ENCODE measurements around the gene STAG1.
"Not testable (repeated sequence)": the region's sequence is repeated elsewhere in the genome, so short reads cannot be mapped to it uniquely, and the experiment has no call there.

Gene STAG1

GRCh38 chr3:136639069-136639468 lies 113.1 kb downstream of the STAG1 start:
- no peak for DNase-seq

GRCh38 chr3:136637176-136637575 lies 115.0 kb downstream of the STAG1 start:
- DNase-seq: no peak

DNA sequence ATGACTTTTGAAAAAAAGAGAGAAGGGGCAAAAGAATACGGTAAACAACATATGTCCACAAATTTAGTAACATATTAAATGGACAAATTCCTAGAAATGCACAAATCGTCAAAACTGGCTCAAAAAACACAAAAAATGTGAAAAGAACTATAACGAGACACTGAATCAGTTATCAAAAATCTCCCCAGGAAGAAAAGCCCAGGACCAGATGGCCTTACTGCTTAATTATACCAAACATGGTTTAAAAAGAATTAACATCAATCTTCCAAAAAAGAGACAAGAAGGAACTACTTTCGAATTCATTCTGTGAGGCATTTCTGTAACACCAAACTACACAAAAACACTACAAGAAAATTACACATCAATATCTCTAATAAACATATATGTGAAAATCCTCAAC lies 117.4 kb downstream of the STAG1 start:
- DNase-seq: no peak

- no peak for DNase-seq
These were observed 119.5 kb downstream of the STAG1 start for GRCh38 chr3:136632625-136633081.

DNA sequence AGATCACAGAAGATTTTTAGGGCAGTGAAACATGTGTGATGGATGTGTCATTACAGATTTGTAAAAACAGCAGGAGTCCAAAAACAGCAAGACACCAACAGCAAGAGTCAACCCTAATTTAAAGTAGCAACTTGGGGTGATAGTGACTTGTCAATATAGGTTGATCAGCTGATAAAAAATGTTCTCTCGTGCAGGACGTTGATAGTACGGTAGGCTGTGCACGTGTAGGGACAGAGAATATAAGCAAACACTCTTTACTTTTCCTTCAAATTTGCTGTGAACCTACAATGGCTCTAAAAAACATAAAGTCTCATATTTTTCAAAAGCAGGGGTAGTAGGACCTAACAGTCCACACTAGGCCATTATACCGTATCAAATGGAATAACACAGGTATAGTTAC lies 120.8 kb downstream of the STAG1 start:
- no peak for DNase-seq

- DNase-seq: no peak
These were observed 121.3 kb downstream of the STAG1 start for GRCh38 chr3:136630915-136631314.

GRCh38 chr3:136626493-136626892 lies 125.7 kb downstream of the STAG1 start:
- DNase-seq: no peak

DNA sequence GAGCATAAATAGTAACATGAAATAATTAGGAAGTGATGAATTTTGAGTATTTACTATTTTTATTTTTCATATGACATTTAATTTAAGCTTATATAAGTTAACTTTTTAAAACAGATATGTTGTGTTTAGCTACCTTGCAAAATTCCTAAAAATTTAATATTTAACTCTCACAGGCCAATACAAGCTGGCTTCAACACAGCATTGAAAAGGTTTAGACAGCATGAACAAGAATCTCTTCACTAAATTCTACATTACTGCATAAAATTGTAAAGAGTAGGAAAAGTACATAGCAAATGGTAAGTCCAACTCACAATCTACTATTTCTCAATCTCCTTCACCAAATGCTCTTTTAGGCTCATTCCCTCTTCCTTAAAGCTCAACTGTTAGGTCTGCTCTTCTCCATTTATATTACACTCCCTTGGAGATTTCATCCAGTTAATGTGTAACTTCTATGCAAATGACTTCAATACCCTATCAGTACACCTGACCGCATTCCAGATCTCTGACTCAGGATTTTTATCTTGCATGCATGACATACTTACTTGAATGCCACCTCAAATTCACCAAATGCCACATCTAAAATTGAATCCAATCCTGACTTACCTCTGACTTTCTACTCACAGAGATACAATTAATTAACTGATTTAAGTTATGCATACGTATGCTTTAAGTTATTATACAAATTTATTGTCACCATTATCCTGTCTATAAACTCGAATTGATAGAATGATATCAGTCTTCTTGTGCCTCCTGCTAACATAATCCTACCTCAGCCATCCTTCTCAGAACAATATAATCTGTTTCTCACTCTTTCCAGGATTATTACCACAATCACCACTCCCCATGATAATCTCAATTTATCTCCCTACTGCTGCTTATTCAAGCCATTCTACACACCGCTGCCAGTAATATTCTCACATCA lies 127.0 kb downstream of the STAG1 start:
- DNase-seq: no peak

- DNase-seq: no peak
These were observed 127.8 kb downstream of the STAG1 start for GRCh38 chr3:136624371-136624770.

DNA sequence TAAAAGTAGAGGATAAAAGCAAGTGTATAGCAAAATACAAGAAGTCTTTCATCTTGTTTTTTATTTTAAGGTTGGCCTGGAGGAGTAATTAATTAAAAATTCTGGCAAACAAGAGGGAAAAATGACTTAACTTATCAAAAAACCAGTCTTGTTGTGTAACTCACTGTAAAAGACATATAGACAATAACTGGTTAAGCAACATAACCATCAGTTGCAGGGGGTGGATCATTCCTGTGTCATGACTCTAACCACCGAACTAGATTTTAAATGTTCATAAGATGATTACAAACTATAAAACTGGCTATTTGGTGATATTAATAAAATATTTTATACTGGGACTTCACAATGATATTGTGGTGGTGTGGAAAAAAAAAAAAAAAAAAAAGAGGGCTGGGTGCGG lies 130.6 kb downstream of the STAG1 start:
- DNase-seq: no peak

GRCh38 chr3:136620436-136620835 lies 131.7 kb downstream of the STAG1 start:
- DNase-seq: no peak

- not testable (repeated sequence) for DNase-seq
These were observed 134.1 kb downstream of the STAG1 start for GRCh38 chr3:136617969-136618525.

GRCh38 chr3:136617198-136617597 lies 135.0 kb downstream of the STAG1 start:
- DNase-seq: no peak

- no peak for DNase-seq
These were observed 139.7 kb downstream of the STAG1 start for GRCh38 chr3:136612512-136612911.

DNA sequence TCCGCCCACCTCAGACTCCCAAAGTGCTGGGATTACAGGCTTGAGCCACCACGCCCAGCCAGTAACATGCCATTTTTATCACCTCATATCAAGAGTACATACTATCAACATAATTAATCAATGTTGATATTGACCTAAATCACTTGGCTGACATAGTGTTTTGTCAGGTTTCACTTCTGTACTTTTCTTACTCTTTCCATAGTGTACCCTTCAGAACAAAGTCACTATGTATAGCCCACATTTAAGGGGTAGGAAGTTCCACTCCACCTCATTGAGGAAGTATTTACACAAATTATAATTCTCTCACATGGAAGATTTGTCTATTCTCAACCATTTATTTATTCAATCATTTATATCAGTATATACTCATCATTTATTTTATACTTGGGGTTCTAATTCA lies 145.2 kb downstream of the STAG1 start:
- DNase-seq: no peak

- DNase-seq: not testable (repeated sequence)
These were observed 146.0 kb downstream of the STAG1 start for GRCh38 chr3:136606216-136606615.

DNA sequence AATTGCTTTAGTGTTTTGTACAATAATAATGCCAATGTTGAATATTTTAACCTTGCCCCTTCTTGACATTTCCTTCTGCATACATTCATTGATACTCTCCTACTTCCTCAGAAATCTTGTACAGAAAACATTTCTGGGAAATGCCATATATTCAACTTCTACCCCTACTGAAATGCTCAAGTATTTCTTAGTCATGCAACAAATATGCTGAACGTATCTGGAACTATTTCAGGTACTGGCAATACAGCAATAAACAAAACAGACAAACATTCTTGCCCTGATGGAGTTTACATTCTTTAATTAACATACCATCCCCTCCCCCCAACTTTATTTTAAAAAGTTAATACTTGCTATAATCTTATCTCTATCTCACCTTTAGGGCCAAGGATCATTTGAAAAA lies 147.2 kb downstream of the STAG1 start:
- no peak for DNase-seq

- DNase-seq: no peak
These were observed 149.4 kb downstream of the STAG1 start for GRCh38 chr3:136602818-136603217.

GRCh38 chr3:136595913-136596697 lies 156.1 kb downstream of the STAG1 start:
- DNase-seq: no peak

GRCh38 chr3:136586580-136586979 lies 165.6 kb downstream of the STAG1 start:
- DNase-seq: no peak

- no peak for DNase-seq
These were observed 167.4 kb downstream of the STAG1 start for GRCh38 chr3:136584728-136585127.

- no peak for DNase-seq
These were observed 168.4 kb downstream of the STAG1 start for GRCh38 chr3:136583823-136584222.

- no peak for DNase-seq
These were observed 174.4 kb downstream of the STAG1 start for GRCh38 chr3:136577791-136578190.

Measured in NCI-H187 treated with DMSO at 0.1 percent for 48 hours (cell line).